ENCODE measurements around the gene RPTOR. TPM values are rescaled to one million over a fixed set of nuclear protein-coding genes. Genes with fewer than 3 reads are reported as not detected.

RPTOR gene
- total and polyA plus RNA-seq, 10 of the 15 experiments (the other 5 are each of a cell fraction or from before 2014, with no cell fraction given) = 0.18 to 32.1 (median 7.8) TPM

GRCh38 chr17:80902963-80903611 lies 358.4 kb downstream of the RPTOR start:
- ChIA-PET POLR2A (interaction anchor here (0.6 kb wide), 1 partner anchor 70 kb away, joined by 3 read pairs; no protein-coding TSS in a partner anchor), SMC1A (ENCODE audit: uncharacterized antibody, unreplicated experiment) (no interaction called here), RAD21 (ENCODE audit: unreplicated experiment) (no interaction called here), CTCF (no interaction called here)
- DNase-seq (ENCODE audit: low read depth, low spot score) (no peak), FAIRE-seq (no peak), ATAC-seq (no peak)
- intact Hi-C loops (cut with micrococcal nuclease; ENCODE audit: unreplicated experiment) (no loop called here), in situ Hi-C loops (cut with MboI) (no loop called here)
- Histone ChIP-seq H3K9ac (ENCODE audit: control insufficient read depth, insufficient read depth, low read length) (no peak overlapping the region), H4K20me1 (ENCODE audit: control insufficient read depth, insufficient read depth) (no peaks in the 10 kb centered on the region), H3K4me1 (ENCODE audit: control insufficient read depth, insufficient read depth, low read length) (peaks cover 25% of the 10 kb centered on the region), H3K4me3 (no peak overlapping the region), H3K79me2 (ENCODE audit: control insufficient read depth, insufficient read depth, low read length) (no peaks in the 10 kb centered on the region), H3K4me2 (ENCODE audit: control insufficient read depth, insufficient read depth) (no peak overlapping the region), H3K27ac (ENCODE audit: control insufficient read depth, insufficient read depth) (no peak overlapping the region), H3K27me3 (replicated peaks in 1 of 2; ENCODE audit: control insufficient read depth in 2 of 2, insufficient read depth in 2 of 2, low read length in 1 of 2) (no peaks in the 10 kb centered on the region), H2AFZ (ENCODE audit: control insufficient read depth, low read depth, low read length) (no peak overlapping the region), H3K36me3 (ENCODE audit: control insufficient read depth in 2 of 2, insufficient read depth in 2 of 2, low read length in 1 of 2) (peaks cover 0 to 8% of the 10 kb centered on the region in 2 experiments; a peak in 3 of 4 replicates), H3K9me3 (replicated peaks; ENCODE audit: control insufficient read depth, insufficient read depth, low read length) (no peaks in the 10 kb centered on the region; the same call in 2 of the 3 replicates)
- no TSS peak for BruUV-seq (replicated peaks)
- 99% methylated on average over 29 of the region's 29 CpGs for WGBS (ENCODE audit: insufficient coverage, insufficient replicate concordance, low lambda C conversion rate, missing lambda C conversion rate)
- no peak for TF ChIP-seq ZNF24 (IDR thresholded peaks at IDR 0.05)
- no peak for TF ChIP-seq SMC3 (IDR thresholded peaks at IDR 0.05; ENCODE audit: borderline replicate concordance, low read length)
- no peak for TF ChIP-seq MTA3 (IDR thresholded peaks at IDR 0.05; ENCODE audit: borderline replicate concordance, low read length)
- no peak for TF ChIP-seq SREBF1 (IDR thresholded peaks at IDR 0.05; ENCODE audit: low read length)
- TF ChIP-seq PML (IDR thresholded peaks at IDR 0.05; ENCODE audit: low read length) = no peak
- TF ChIP-seq BCLAF1 (IDR thresholded peaks at IDR 0.05) = no peak
- no peak for TF ChIP-seq POU2F2 (IDR thresholded peaks at IDR 0.05; ENCODE audit: borderline replicate concordance, low read depth, low read length)
- TF ChIP-seq SUPT20H (IDR thresholded peaks at IDR 0.05; ENCODE audit: borderline replicate concordance, control insufficient read depth, low read depth, low read length) = no peak
- no peak for TF ChIP-seq ZNF592 (IDR thresholded peaks at IDR 0.05)
- no peak for TF ChIP-seq ZNF622 (IDR thresholded peaks at IDR 0.05)
- TF ChIP-seq KLF5 (IDR thresholded peaks at IDR 0.05; ENCODE audit: partially characterized antibody) = no peak
- TF ChIP-seq CEBPZ (IDR thresholded peaks at IDR 0.05; ENCODE audit: low read depth, low read length) = no peak
